CD4-positive, alpha-beta T cell (primary cell): ENCODE data around the gene AGAP1. TPM values are rescaled to one million over a fixed set of nuclear protein-coding genes. Genes with fewer than 3 reads are reported as not detected.

ENCODE experiments used
- ATAC-seq: fragments of 200-7000 bp; cut with Tn5 transposase; one replicate; pipeline ENCODE4 v1.10.0; 2022; ENCODE audit warnings: mild to moderate bottlenecking; ENCODE audit not compliant: poor library complexity
- CTCF ChIA-PET: fragments of 350-600 bp; sonication (Branson Sonifier 250); formaldehyde crosslinking; loops from one replicate; lab custom pipeline; 2021; ENCODE audit warnings: antibody characterized with exemption, inconsistent platforms; lab: Charles Lee
- POLR2A ChIA-PET: fragments of 350-600 bp; sonication (Branson Sonifier 250); formaldehyde crosslinking; loops from one replicate; lab custom pipeline; 2021; ENCODE audit warnings: antibody characterized with exemption, inconsistent platforms; lab: Charles Lee
- DNase-seq, 14 experiments: peaks; one replicate each; pipeline ENCODE4 v3.0.0-alpha.2; 2013 to 2020; ENCODE audit warnings: mixed read lengths in 2 of 14
- H3K27ac ChIP-seq, 2 donors: one replicate each; pipeline versions ENCODE4 v1.5.1 to v1.7.0; 2013; ENCODE audit warnings: low read length in 2 of 2, low read depth in 1 of 2, mild to moderate bottlenecking in 1 of 2
- H3K27me3 ChIP-seq, 2 experiments: 1 replicate in 1 of 2; 2 replicates in 1 of 2; pipeline versions ENCODE4 v1.6.1 to v1.7.0; 2013; ENCODE audit warnings: low read length in 2 of 2, control low read depth in 1 of 2, mild to moderate bottlenecking in 1 of 2, moderate library complexity in 1 of 2; ENCODE audit not compliant: insufficient read depth in 2 of 2, control insufficient read depth in 1 of 2
- H3K36me3 ChIP-seq: one replicate; pipeline ENCODE4 v1.6.1; 2013; ENCODE audit warnings: low read length, control low read depth; ENCODE audit not compliant: insufficient read depth
- H3K4me1 ChIP-seq: one replicate; pipeline ENCODE4 v1.6.1; 2013; ENCODE audit warnings: low read length, control low read depth; ENCODE audit not compliant: insufficient read depth
- H3K4me3 ChIP-seq: one replicate; pipeline ENCODE4 v1.5.1; 2013; ENCODE audit warnings: mild to moderate bottlenecking, low read length, moderate library complexity
- H3K9me3 ChIP-seq, 2 experiments: 1 replicate in 1 of 2; 2 replicates in 1 of 2; pipeline versions ENCODE4 v1.6.1 to v1.7.0; 2013; ENCODE audit warnings: low read length in 2 of 2, mild to moderate bottlenecking in 2 of 2, control low read depth in 1 of 2, moderate library complexity in 1 of 2; ENCODE audit not compliant: control insufficient read depth in 1 of 2, insufficient read depth in 1 of 2
- H3K27ac Mint-ChIP-seq: one replicate; pipeline ENCODE4 v1.8.0; 2020; ENCODE audit warnings: mixed read lengths
- H3K27me3 Mint-ChIP-seq: one replicate; pipeline ENCODE4 v1.8.0; 2021; ENCODE audit warnings: mixed read lengths
- H3K36me3 Mint-ChIP-seq: one replicate; pipeline ENCODE4 v1.8.0; 2021; ENCODE audit warnings: low read depth, mixed read lengths
- H3K4me1 Mint-ChIP-seq: one replicate; pipeline ENCODE4 v1.8.0; 2021; ENCODE audit warnings: low read depth, mixed read lengths
- H3K4me3 Mint-ChIP-seq: one replicate; pipeline ENCODE4 v1.8.0; 2020; ENCODE audit warnings: mild to moderate bottlenecking, mixed read lengths
- H3K9me3 Mint-ChIP-seq: one replicate; pipeline ENCODE4 v1.8.0; 2020; ENCODE audit warnings: mixed read lengths
- CTCF ChIP-seq: fragments of 200-600 bp; IDR thresholded peaks from one replicate; pipeline ENCODE4 v1.8.0; 2022; ENCODE audit warnings: antibody characterized with exemption, mild to moderate bottlenecking
- intact Hi-C, 2 experiments: fragments of 100-400 bp; cut with DNase I in 1 of 2; cut with micrococcal nuclease in 1 of 2; formaldehyde crosslinking; loops; one replicate each; pipeline versions ENCODE4 v1.15.1 to v1.9.0; 2023 to 2025; cut with DNase I, micrococcal nuclease
- total RNA-seq, 174 experiments: library from RNA in 2 of 174; stranded (reverse) in 2 of 174; gene quantifications; one replicate each; pipeline ENCODE4 v1.2.3 and lab custom pipeline; 2021 to 2026

The AGAP1 gene
- total RNA-seq, 2 experiments from 2014 or later: 2.6 to 3.1 TPM

DNA sequence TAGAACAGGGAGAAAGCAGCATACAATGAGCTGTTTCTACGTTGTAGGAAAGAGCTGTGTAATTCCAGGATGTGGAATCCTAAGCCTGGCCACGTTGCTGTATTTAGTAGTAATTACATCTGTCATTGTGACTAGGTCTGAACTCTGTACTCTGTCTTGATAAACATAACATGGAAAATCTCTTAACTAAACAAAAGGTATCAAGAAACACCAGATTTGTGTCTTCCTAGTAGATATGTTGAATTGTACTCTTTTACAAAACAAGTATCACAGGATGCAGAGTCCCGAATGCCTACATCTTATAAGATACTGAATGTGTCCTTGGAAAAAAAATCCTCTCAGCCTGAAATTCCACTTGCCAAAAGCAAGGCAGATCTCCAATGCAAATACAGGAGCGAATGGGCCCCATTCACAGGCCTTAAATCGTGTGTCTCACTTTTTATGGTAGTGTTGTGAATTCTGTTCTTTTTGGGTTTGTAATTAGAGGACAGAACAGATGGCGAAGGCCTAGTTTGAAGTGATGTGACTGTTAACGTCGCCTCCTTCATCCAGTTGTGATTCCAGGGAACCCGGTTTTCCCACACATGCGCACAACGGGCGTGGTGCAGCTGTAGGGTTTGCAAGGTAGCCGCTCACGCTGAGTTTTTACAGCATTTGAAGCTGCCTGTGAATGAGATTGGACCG, 427.8 kb downstream of the AGAP1 start:
- Mint-ChIP-seq H3K36me3 (no peaks in the 10 kb centered on the region), H3K27ac (no peak overlapping the region), H3K4me1 (no peaks in the 10 kb centered on the region), H3K27me3 (peaks cover 6% of the 10 kb centered on the region), H3K9me3 (no peaks in the 10 kb centered on the region), H3K4me3 (no peak overlapping the region)
- no peak for TF ChIP-seq CTCF
- Histone ChIP-seq H3K36me3 (no peaks in the 10 kb centered on the region), H3K27ac (no peak overlapping the region), H3K4me1 (no peaks in the 10 kb centered on the region), H3K9me3 (peaks cover 0 to 7% of the 10 kb centered on the region in 2 experiments), H3K4me3 (no peak overlapping the region), H3K27me3 (no peaks in the 10 kb centered on the region)
- intact Hi-C loops: no loop called here
- DNase-seq: no peak
- ChIA-PET CTCF (no interaction called here), POLR2A (no interaction called here)
- ATAC-seq: no peak

DNA sequence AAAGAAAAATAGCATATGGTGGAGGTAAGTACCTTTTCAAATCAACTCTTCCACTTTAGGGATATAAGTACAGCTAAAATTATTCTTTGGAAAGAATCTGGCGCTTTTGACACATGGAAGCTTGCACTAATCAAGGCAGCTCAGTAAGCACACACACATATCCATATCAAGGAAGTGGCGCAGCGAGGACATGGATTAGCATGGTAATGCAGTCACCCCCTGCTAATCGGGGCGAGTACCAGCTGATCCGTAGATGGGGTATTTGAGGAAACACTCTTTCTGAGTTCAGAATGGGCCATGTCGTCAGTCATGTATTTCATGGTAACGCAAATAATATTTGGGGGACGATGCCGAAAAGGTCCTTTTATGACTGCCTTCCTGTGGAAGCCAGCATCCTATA, 429.0 kb downstream of the AGAP1 start:
- Histone ChIP-seq H3K4me1 (no peaks in the 10 kb centered on the region), H3K36me3 (no peaks in the 10 kb centered on the region), H3K9me3 (peaks cover 0 to 1% of the 10 kb centered on the region in 2 experiments), H3K4me3 (no peak overlapping the region), H3K27me3 (no peaks in the 10 kb centered on the region), H3K27ac (no peak overlapping the region)
- no peaks in the 10 kb centered on the region for H3K4me1 Mint-ChIP-seq
- intact Hi-C loops: no loop called here
- no peak for DNase-seq
- TF ChIP-seq CTCF: no peak
- no peak overlapping the region for H3K4me3 Mint-ChIP-seq
- ChIA-PET POLR2A (no interaction called here), CTCF (no interaction called here)
- no peaks in the 10 kb centered on the region for H3K9me3 Mint-ChIP-seq
- H3K36me3 Mint-ChIP-seq: no peaks in the 10 kb centered on the region
- H3K27ac Mint-ChIP-seq: no peak overlapping the region
- no peak for ATAC-seq
- peaks cover 8% of the 10 kb centered on the region for H3K27me3 Mint-ChIP-seq

- DNase-seq: no peak
- Histone ChIP-seq H3K36me3 (no peaks in the 10 kb centered on the region), H3K27me3 (no peaks in the 10 kb centered on the region), H3K4me3 (no peak overlapping the region), H3K9me3 (peaks cover 0 to 6% of the 10 kb centered on the region in 2 experiments), H3K27ac (no peak overlapping the region), H3K4me1 (no peaks in the 10 kb centered on the region)
- no peak overlapping the region for H3K4me3 Mint-ChIP-seq
- no peaks in the 10 kb centered on the region for H3K36me3 Mint-ChIP-seq
- no peak for TF ChIP-seq CTCF
- ChIA-PET POLR2A (no interaction called here), CTCF (no interaction called here)
- H3K27ac Mint-ChIP-seq: no peak overlapping the region
- no peaks in the 10 kb centered on the region for H3K4me1 Mint-ChIP-seq
- intact Hi-C loops: no loop called here
- peaks cover 8% of the 10 kb centered on the region for H3K27me3 Mint-ChIP-seq
- H3K9me3 Mint-ChIP-seq: no peaks in the 10 kb centered on the region
- ATAC-seq: no peak
Observed at GRCh38 chr2:235923859-235924674, 430.2 kb downstream of the AGAP1 start.
